Measurements from ENCODE around the gene CYP26A1.

CYP26A1 gene

DNA sequence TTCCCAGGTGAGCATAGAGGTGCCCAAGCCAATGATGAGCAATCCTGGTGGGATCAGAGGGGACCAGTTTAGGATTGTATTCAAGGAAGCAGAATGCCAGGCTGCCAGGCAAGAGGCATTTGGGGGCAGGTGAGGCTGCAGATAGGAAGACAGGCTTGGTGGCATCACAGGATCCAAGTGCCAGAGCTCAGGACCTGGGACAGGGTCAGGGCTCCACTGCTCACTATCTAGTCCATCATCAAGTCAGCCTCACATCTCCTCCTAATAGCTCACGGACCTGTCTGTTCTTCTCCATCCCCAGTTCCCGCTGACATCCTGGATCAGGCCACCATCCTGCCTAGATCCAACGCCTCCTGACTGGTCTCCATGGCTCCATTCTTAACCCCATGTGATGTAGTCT, 47.6 kb downstream of the CYP26A1 start:
- H3K4me3 ChIP-seq (ENCODE audit: low read depth, low read length): no peak overlapping the region
- TF ChIP-seq, protein P1, sequence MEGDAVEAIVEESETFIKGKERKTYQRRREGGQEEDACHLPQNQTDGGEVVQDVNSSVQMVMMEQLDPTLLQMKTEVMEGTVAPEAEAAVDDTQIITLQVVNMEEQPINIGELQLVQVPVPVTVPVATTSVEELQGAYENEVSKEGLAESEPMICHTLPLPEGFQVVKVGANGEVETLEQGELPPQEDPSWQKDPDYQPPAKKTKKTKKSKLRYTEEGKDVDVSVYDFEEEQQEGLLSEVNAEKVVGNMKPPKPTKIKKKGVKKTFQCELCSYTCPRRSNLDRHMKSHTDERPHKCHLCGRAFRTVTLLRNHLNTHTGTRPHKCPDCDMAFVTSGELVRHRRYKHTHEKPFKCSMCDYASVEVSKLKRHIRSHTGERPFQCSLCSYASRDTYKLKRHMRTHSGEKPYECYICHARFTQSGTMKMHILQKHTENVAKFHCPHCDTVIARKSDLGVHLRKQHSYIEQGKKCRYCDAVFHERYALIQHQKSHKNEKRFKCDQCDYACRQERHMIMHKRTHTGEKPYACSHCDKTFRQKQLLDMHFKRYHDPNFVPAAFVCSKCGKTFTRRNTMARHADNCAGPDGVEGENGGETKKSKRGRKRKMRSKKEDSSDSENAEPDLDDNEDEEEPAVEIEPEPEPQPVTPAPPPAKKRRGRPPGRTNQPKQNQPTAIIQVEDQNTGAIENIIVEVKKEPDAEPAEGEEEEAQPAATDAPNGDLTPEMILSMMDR (conservative IDR thresholded peaks at IDR 0.05; ENCODE audit: low read depth, low read length): no peak
- no peak for DNase-seq (ENCODE audit: low read depth)

DNA sequence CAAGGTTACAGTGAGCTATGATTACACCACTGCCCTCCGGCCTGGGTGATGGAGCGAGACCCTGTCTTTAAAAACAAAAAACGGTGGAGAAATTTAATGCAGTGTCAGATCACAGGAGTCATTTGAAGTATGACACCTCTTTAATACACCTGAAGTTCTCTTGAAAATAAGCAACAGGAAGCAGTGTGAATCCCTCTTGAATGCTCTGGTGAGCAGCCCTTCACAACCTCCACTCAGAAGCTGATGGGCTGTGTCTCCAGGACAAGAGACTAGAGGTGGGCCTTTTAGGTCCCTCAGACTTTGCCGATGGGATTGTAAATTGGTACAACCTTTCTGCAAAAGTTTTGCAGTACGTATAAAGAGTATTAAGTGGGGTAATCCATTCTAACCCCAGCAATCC, 50.1 kb downstream of the CYP26A1 start:
- H3K4me3 ChIP-seq (ENCODE audit: low read depth, low read length): no peak overlapping the region
- no peak for DNase-seq (ENCODE audit: low read depth)
- TF ChIP-seq, protein P1 (conservative IDR thresholded peaks at IDR 0.05; ENCODE audit: low read depth, low read length): no peak

GRCh38 chr10:93124580-93125318, 51.1 kb downstream of the CYP26A1 start:
- no peak overlapping the region for H3K4me3 ChIP-seq (ENCODE audit: low read depth, low read length)
- TF ChIP-seq, protein P1 (conservative IDR thresholded peaks at IDR 0.05; ENCODE audit: low read depth, low read length): no peak
- no peak for DNase-seq (ENCODE audit: low read depth)

GRCh38 chr10:93125966-93126365, 52.3 kb downstream of the CYP26A1 start:
- DNase-seq (ENCODE audit: low read depth): peak; percentile 32
- TF ChIP-seq, protein P1 (conservative IDR thresholded peaks at IDR 0.05; ENCODE audit: low read depth, low read length): no peak
- no peak overlapping the region for H3K4me3 ChIP-seq (ENCODE audit: low read depth, low read length)

DNA sequence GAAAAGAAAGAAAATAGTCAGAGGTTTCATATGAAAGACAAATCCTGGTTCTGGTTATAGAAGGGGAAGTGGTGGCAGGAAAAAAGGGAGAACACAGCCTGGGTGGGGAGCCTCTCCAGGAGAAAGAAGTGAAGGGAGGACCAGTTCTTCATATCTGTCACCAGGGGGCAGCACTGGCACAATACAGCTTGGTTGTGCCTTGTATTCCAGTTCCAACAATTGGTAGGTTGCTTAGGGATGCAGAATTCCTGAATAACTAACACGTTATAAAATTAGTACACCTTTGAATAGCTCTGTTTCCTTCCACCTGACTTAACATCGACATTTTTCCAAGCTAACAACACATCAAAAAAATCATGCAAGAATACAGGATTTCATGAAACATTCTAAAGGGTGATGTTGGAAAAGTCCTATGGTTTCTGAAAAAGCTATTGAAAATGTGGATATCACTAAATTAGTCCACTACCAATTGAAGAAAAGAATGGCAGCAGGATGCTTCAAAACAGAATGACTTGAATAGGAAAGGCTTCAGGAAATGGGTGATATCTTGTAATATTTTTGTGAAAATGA, 52.9 kb downstream of the CYP26A1 start:
- no peak for DNase-seq (ENCODE audit: low read depth)
- TF ChIP-seq, protein P1 (conservative IDR thresholded peaks at IDR 0.05; ENCODE audit: low read depth, low read length): peak; percentile 60
- no peak overlapping the region for H3K4me3 ChIP-seq (ENCODE audit: low read depth, low read length)

Measured in choroid plexus epithelial cell (primary cell).